Transverse colon (tissue), 3 donors: ENCODE results near the gene FBP2.

Source experiments
- POLR2A ChIP-seq: fragments of 450-650 bp; IDR thresholded peaks from one replicate; pipeline ENCODE4 v1.6.1; 2016; ENCODE audit warnings: antibody characterized with exemption, mild to moderate bottlenecking, moderate library complexity
- TF ChIP-seq, protein P1 (sequence below), 5 experiments: fragments of 200-600 bp in 3 of 5; fragments of 450-650 bp in 2 of 5; sonication (generic) in 3 of 5; IDR thresholded peaks; 1 replicate in 2 of 5; 2 replicates in 3 of 5; pipeline ENCODE4 v1.5.1; 2016 to 2017; ENCODE audit warnings: antibody characterized with exemption in 5 of 5, inconsistent platforms in 3 of 5, mild to moderate bottlenecking in 2 of 5, moderate library complexity in 1 of 5

DNA sequence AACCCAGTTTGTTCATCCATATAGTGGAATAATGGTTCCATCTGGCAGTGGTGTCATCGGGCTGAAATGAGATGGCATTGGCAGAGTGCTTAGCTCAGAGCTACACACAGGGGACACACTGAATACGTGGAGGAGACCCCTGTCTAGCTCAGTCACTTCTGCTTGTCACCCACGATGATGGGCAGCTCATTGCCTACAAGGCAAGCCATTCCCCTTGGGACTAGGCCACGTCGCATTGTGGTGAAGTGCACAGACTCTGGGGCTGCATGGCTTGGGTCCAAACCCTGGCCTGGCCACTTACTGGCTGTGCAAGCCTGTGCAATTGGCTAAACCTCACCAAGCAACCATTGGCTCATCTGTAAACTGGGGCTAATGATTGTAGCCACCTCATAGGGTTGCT, 48.9 kb upstream of the FBP2 start:
- TF ChIP-seq, protein P1, sequence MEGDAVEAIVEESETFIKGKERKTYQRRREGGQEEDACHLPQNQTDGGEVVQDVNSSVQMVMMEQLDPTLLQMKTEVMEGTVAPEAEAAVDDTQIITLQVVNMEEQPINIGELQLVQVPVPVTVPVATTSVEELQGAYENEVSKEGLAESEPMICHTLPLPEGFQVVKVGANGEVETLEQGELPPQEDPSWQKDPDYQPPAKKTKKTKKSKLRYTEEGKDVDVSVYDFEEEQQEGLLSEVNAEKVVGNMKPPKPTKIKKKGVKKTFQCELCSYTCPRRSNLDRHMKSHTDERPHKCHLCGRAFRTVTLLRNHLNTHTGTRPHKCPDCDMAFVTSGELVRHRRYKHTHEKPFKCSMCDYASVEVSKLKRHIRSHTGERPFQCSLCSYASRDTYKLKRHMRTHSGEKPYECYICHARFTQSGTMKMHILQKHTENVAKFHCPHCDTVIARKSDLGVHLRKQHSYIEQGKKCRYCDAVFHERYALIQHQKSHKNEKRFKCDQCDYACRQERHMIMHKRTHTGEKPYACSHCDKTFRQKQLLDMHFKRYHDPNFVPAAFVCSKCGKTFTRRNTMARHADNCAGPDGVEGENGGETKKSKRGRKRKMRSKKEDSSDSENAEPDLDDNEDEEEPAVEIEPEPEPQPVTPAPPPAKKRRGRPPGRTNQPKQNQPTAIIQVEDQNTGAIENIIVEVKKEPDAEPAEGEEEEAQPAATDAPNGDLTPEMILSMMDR (IDR thresholded peaks at IDR 0.05): no peak
- no peak for TF ChIP-seq POLR2A
